Hematopoietic multipotent progenitor cell treated with erythropoietin and hydrocortisone succinate and interleukin-3 and kit ligand, for 4 days (in vitro differentiated cells): ENCODE data around the gene ZNF844.
"Not testable (repeated sequence)": the region's sequence is repeated elsewhere in the genome, so short reads cannot be mapped to it uniquely, and the experiment has no call there.

ENCODE experiments used
- DNase-seq: peaks from one replicate; pipeline ENCODE4 v3.0.0-alpha.2; 2015

The ZNF844 gene

GRCh38 chr19:12092956-12093355, 28.4 kb downstream of the ZNF844 start:
- DNase-seq: peak; percentile 52

- no peak for DNase-seq
These were observed 29.2 kb downstream of the ZNF844 start for GRCh38 chr19:12093777-12094176.

- peak; percentile 39 for DNase-seq
These were observed 30.7 kb downstream of the ZNF844 start for GRCh38 chr19:12095111-12095790.

- DNase-seq: no peak
These were observed 33.5 kb downstream of the ZNF844 start for GRCh38 chr19:12098040-12098439.

- not testable (repeated sequence) for DNase-seq
These were observed 39.4 kb downstream of the ZNF844 start for GRCh38 chr19:12103909-12104308.

- no peak for DNase-seq
These were observed 46.6 kb downstream of the ZNF844 start for GRCh38 chr19:12111176-12111575.

GRCh38 chr19:12111943-12112637, 47.6 kb downstream of the ZNF844 start:
- DNase-seq: no peak

- no peak for DNase-seq
These were observed 48.2 kb downstream of the ZNF844 start for GRCh38 chr19:12112701-12113100.

- no peak for DNase-seq
These were observed 48.6 kb downstream of the ZNF844 start for GRCh38 chr19:12113121-12113520.

GRCh38 chr19:12117201-12117970, 52.9 kb downstream of the ZNF844 start:
- DNase-seq: no peak

GRCh38 chr19:12126707-12127106, 62.2 kb downstream of the ZNF844 start:
- peak; percentile 42 for DNase-seq
